Measurements from ENCODE around the gene SYNC.

SYNC gene

GRCh38 chr1:32702599-32703478, at the start of gene SYNC:
SYNC (minus strand) TSS chr1:32702770; CDS start chr1:32702660, 110 bp downstream.
- DNase-seq (ENCODE audit: low read depth) = no peak

GRCh38 chr1:32749771-32750170, 47.2 kb upstream of the SYNC start:
- DNase-seq (ENCODE audit: low read depth) = no peak

- DNase-seq (ENCODE audit: low read depth) = no peak
These were observed 46.8 kb upstream of the SYNC start for GRCh38 chr1:32749332-32749731.

- no peak for DNase-seq (ENCODE audit: low read depth)
These were observed 46.4 kb upstream of the SYNC start for GRCh38 chr1:32748926-32749325.

GRCh38 chr1:32748348-32748747, 45.8 kb upstream of the SYNC start:
- no peak for DNase-seq (ENCODE audit: low read depth)

- no peak for DNase-seq (ENCODE audit: low read depth)
These were observed 43.6 kb upstream of the SYNC start for GRCh38 chr1:32746130-32746529.

GRCh38 chr1:32744071-32744425, 41.5 kb upstream of the SYNC start:
- DNase-seq (ENCODE audit: low read depth) = no peak

- no peak for DNase-seq (ENCODE audit: low read depth)
These were observed 41.0 kb upstream of the SYNC start for GRCh38 chr1:32743380-32744070.

- no peak for DNase-seq (ENCODE audit: low read depth)
These were observed 40.4 kb upstream of the SYNC start for GRCh38 chr1:32742956-32743355.

- DNase-seq (ENCODE audit: low read depth) = no peak
These were observed 39.8 kb upstream of the SYNC start for GRCh38 chr1:32742199-32742947.

GRCh38 chr1:32741413-32742198, 39.0 kb upstream of the SYNC start:
- DNase-seq (ENCODE audit: low read depth) = no peak

GRCh38 chr1:32741059-32741412, 38.5 kb upstream of the SYNC start:
- no peak for DNase-seq (ENCODE audit: low read depth)

GRCh38 chr1:32736812-32737791, 34.5 kb upstream of the SYNC start:
- DNase-seq (ENCODE audit: low read depth) = no peak

- no peak for DNase-seq (ENCODE audit: low read depth)
These were observed 31.2 kb upstream of the SYNC start for GRCh38 chr1:32733582-32734321.

- no peak for DNase-seq (ENCODE audit: low read depth)
These were observed 26.9 kb upstream of the SYNC start for GRCh38 chr1:32729254-32730046.

- no peak for DNase-seq (ENCODE audit: low read depth)
These were observed 26.0 kb upstream of the SYNC start for GRCh38 chr1:32728413-32729077.

- no peak for DNase-seq (ENCODE audit: low read depth)
These were observed 25.3 kb upstream of the SYNC start for GRCh38 chr1:32727876-32728275.

- DNase-seq (ENCODE audit: low read depth) = no peak
These were observed 23.0 kb upstream of the SYNC start for GRCh38 chr1:32725615-32725982.

Measured in activated T-helper 1 cell treated with Interleukin-2 at 50 U/mL for 16 hours (primary cell).